GM18508 (cell line): Measurements from ENCODE around the gene FAHD2A.
"Not testable (repeated sequence)": the region's sequence is repeated elsewhere in the genome, so short reads cannot be mapped to it uniquely, and the experiment has no call there.

ENCODE experiments used
- ATAC-seq: cut with Tn5 transposase; IDR thresholded peaks from one replicate; pipeline ENCODE4 v1.9.1; 2021; ENCODE audit warnings: moderate number of reproducible peaks; ENCODE audit not compliant: insufficient read depth, unreplicated experiment

FAHD2A gene, protein sequence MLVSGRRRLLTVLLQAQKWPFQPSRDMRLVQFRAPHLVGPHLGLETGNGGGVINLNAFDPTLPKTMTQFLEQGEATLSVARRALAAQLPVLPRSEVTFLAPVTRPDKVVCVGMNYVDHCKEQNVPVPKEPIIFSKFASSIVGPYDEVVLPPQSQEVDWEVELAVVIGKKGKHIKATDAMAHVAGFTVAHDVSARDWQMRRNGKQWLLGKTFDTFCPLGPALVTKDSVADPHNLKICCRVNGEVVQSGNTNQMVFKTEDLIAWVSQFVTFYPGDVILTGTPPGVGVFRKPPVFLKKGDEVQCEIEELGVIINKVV

DNA sequence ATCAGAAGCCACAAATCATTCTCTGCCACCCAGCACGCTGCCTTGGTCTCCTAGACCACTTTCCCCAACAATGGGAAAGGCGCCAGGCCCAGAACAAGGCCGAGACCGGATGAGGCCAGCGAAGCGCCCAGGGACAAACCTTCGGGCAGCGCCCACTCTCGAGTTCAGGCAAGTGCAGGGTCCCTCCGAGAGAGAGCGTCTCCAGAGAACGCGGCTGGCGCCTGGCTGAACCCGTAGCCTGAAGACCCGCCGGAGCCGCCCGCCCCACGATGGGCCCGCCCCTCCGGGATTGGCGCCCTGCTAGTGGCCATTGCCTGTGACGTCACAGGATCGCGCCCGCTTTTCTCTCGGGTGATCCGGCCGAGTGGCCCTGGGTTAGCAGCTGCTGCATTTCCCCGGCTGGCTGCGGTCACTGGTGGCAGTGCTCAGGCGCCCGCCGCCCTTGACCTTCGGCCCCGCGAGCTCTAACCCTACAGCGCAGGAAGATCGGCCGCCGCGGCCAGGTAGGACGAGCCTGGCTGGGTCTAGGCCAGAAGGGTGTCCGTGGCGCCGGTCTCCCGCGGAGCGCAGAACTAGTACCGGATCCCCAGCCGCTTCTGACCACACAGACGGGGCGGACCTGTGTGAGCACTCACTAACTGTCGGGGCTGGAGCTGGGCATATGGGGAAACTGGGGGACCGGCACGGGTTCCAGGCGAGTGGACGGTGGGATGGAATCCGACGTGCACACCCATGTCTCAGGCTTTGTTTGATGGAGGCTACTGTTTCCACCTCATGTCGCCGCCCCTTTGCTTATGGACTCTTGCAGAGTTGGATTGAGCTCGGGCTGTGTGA is at the start of gene FAHD2A:
FAHD2A (plus strand) TSS at position 339 of the 834 bp plus-strand sequence. CDS start 2,851 bp downstream, outside the sequence.
- peak; percentile 69 for ATAC-seq

DNA sequence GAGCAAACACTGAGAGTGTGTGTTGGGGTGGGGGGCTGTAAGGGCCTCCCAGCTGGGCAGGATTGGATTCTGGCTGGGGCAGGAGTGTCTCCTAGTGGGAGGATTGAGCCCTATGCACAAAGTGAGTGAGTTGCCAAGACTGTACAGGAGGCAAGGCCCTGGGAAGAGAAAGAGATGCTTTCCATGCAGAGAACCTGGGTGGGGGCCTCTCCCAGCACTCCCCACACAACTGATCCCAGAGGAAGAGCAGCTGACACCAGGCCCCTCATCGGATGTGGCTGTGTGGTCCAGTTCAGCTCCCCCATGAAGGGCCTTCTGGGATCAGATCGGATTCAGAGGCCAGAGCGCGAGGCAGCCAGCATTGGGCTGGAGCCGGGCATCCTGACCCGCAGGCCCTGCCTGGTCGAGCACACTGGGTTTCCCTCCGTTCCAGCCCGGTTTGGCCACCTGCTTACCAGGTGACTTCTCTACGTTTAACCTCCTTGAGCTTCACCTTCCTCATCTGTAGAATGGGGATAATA is 49.4 kb upstream of the FAHD2A start:
- no peak for ATAC-seq

DNA sequence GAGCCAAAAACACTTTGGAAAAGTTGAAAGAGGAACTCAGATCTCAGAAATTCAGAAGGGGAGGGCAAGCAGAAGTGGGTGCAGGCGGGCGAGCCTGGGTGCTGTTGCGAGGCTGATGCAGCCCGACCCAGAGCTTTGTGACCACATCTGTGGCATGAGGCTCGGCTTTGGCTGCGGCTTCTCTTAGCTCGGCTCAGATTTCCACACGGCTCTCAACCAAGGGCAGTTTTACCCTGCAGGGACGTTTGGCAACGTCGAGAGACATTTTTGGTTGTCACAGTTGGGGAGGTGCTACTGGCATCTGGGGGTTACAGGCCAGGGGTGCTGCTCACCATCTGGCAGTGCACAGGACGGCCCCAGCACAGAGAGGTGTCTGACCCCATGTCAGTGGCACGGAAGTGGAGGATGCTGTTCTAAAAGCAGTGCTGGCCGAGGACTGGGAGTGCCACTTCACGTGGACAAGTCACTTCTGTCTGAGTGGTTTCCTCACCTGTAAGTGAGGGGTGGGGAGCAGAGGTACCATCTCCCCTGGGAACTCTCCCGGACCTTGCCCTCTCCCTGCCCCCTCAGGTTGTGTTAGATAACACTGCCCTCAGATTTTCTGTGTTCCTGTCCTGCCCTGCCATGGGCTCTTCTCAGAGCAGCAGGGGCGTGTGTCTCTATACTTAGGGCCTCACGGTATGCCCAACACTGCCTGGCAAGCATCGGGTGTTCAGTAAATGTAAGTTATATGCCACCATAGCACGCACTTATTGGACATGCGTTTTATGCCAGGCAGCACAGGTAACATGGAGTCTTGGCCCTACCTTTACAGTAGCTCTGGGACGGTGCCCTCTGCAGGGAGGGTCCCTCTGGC is 48.7 kb upstream of the FAHD2A start:
- ATAC-seq: no peak

DNA sequence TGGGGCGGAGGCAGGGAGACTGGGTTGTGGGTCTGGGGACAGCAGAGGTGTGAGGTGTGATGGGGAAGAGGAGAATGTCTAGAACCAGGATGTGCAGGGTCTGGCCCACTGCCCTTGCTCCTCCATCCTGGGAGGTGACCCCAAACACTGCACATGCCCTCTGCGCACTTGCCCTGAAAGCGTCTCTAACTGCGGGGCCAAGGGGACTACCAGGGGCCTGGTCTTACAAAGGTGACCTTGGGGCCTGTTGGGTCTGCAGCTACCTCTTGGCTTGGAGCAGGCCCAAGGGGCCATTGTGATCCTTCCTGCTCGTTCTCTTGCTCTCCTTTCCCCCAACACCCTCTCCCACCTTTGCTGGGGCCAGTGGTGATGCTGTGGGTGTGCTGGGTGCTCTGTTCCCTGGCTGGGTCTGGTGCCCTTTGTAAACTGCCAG is 48.0 kb upstream of the FAHD2A start:
- ATAC-seq: no peak

DNA sequence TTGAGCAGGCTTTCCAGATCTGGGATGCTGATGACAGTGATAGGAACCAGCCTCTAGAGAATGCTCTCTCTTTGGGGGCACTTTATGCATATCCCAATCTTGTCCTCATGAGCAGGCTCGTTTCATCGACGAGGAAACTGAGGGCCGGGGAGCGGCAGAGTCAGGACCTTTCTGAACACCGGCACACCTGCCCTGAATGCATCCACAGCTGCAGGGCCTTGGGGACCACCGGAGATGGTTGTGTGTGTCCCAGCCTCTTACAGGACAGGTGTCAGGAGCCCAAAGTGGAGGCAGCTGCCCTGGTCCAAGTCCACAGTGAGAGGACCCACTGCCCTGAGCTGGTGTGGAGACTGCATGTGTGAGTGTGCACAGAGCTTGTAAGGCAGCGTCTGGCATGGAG is 47.6 kb upstream of the FAHD2A start:
- ATAC-seq: no peak

DNA sequence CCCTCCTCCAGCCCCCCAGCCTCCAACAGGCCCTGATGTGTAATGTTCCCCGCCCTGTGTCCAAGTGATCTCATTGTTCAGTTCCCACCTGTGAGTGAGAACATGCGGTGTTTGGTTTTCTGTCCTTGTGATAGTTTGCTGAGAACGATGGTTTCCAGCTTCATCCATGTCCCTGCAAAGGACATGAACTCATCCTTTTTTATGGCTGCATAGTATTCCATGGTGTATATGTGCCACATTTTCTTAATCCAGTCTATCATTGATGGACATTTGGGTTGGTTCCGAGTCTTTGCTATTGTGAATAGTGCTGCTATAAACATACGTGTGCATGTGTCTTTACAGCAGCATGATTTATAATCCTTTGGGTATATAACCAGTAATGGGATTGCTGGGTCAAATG is 47.0 kb upstream of the FAHD2A start:
- not testable (repeated sequence) for ATAC-seq

DNA sequence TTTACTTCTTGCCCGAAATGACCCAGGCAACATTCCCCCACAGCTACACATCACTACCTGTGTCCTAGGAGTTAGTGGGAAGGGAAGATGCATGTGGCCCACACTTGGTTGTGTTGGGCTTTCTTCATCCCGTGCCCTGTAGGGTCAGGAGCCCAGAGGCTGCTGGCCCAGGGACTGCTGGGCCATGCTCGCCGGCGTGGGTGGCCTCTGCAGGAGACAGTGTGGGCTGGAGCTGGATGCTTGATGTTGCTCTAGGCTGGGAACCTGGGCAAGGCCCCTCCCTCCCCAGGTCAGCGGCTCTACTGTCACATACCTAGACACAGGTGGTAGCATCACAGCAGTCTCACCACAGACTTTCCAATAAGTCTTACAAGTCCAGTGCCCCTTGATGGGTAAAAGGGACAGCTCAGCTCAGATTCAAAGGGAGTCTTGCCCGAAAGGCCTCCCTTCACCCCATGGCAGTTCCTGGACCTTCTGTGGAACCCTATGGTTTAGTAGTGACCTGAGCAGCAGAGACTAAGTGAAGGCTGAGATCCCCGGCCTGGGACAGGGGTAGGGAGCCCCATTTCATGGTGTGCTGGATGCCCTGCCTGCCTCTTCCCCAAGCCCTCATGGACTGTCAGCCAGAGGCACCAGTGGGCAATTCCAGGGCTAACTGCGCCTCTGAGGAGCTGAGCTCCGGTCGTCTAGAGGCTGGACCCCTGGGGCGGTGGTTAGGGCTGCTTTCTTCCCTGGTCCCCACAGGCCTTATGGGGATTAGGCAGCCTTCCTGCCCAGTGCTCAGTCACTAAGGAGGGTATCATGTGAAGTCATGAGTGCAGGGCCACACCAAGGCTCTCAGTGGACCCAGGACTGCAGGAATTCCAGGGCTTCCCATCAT is 45.4 kb upstream of the FAHD2A start:
- ATAC-seq: no peak

DNA sequence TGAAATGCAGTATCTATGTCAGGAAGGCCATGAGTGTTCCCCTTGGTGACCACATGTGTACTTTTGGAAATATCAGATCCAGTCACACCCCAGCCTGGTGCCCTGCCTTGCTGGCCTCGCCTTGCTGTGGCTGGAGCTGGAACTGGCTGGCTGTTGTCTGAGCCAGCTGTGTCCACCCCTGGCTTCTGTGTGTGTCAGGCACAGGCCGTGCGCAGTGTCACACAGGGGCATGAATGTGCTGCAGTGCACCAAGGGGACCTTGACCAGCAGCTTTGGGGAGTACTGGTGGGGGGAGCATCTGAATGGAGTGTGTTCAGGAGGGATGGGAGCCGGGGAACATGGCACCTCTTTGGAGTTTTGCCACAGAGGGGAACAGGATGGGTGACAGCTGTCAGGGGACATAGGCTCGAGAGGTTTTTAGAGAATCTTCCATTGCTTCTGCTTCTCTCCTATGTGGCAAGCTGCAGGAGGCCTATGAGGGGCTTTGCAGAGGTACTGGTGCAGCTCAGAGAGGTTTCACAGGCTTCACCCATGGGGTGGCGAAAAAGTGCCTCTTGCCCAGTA is 44.7 kb upstream of the FAHD2A start:
- no peak for ATAC-seq

DNA sequence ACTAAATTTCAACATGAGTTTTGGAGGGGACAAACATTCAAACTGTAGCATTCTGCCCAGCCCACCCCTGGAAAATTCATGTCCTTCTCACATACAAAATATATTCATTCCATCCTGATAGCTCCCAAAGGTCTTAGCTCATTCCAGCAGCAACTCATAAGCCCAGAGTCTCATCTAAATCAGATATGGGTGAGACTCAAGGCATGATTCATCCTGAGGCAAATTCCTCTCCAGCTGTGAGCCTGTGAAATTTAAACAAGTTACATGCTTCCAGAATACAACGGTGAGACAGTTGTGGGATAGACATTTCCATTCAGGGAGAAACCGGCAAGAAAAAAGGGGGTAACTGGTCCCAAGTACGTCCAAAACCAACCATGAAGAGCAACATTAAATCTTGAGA is 43.5 kb upstream of the FAHD2A start:
- ATAC-seq: no peak

DNA sequence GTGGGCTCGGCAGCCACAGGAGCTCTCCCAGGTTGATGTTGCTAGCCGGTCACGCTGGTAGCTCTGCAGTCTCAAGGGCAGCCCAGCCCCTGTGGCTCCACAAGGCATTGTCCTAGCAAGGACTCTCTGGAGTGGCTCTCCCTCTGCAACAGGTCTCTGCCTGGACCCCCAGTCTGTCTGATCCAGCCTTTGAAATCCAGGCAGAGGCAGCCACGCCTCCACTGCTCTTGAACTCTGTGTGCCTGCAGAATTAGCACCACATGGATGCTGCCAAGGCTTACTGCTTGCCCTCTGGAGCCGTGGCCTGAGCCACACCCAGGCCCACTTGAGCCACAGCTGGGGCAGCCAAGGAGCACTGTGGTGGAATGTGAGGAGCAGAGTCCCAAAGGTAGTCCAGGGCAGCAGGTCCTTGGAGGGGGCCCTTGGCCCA is 43.0 kb upstream of the FAHD2A start:
- no peak for ATAC-seq

DNA sequence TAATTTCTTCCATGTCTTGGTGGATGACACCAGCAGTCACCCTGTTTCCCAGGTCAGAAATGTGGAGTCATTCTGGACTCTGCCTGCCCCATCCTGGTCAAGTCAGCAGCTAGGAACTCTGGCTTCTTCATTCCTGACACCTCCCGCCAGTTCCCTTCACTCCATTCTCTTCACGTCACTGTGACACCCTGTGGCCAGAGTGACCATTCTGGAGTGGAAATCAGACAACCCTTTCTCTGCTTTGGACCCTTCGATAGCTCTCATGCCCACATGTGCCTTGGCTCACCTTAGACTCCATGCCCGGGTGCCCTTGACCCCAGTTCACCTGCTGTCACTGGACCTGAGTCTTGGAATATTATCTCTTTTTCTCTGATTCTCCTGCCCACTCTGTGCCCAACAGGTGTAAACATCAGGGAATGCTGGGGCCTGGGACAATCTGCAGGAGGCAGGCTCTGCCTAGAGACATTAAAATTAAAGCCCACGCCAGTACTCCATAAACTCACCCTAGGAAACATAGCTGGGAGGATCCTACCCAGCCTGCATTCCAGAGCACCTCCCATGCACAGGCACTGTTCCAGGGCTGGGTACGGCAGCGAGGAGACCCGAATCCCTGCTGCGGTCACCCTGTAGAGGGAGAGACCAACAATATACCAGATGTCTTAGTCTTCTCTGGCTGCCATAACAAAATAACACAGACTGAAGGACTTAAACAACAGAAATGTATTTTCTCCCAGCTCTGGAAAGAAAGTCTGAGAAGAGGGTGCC is 41.1 kb upstream of the FAHD2A start:
- no peak for ATAC-seq

DNA sequence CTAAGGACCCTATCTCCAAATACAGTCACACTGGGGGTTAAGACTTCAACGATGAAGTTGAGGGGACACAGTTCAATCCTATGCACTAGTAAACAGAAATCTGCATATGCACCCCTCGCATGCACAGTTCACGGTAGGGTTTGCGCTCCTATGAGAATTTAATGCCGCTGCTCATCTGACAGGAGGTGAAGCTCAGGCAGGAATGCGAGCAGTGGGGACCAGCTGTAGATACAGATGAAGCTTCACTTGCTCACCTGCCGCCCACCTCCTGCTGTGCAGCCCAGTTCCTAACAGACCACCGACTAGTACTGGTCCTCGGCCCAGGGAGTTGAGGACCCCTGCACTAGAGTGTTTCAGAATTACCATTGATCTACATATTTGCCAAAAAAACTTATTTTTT is 40.0 kb upstream of the FAHD2A start:
- no peak for ATAC-seq

DNA sequence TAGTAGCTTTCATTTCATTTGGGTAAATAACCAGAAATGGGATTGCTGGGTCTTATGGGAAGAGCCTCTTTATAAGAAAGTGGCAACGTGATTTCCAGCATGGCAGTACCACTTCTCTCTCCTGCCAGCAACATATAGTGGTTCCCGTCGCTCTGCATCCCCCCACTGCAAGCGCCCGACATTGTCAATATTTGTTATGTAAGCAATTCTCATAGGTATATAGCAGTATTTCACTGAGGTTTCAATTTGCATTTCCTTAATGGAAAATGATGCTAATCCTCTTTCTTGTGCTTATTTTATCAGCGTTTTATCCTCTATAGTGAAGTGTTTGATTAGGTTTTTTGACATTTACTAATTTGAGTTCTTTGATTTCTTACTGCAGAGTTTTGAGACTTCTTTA is 36.0 kb upstream of the FAHD2A start:
- no peak for ATAC-seq

DNA sequence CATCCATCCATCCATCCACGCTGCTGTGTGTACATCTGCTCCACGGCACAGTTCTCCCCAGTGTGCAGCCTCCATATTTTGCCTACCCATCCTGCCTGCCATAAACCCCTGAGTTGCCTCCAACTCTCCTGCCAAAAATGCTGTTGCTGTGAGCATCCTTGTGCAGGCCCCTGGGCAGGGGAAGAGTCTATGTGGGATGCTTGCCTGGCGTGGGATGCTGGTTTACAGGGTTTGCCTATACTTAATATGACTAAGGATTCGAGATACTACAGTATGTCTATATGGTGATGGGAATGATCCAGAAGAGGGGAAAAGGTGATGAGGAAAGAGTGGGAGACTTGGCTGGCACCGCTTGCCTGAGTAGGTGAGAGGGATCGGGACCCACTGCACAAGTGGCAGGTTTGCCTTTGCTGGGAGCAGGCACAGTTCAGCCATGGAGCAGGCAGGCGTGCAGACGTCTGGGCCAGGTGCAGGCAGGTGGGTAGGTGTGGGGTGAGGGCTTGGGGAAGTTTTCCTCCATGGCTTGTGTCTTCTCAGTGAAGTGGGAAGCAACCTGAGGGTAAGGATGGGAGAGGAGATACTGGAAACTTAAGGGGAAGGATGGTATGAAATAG is 30.2 kb upstream of the FAHD2A start:
- no peak for ATAC-seq

DNA sequence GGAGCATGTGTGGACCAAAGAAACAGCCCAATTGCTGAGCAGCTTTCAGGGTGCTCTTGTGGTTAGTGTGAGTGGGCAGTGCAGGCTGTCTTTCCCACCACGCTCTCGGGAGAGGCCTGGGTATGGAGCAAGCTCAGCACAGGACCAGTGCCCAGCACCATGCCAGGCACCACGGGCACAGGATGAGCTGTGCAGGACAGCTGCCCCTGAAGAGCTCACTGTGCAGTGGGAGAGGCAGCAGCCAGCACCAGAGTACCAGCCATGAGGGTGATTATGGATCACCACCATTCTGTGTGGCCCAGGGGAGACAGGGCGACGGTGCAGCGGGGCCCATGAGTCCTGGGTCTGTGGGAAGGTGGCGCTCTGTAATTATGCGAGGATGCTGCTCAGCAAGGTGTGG is 29.7 kb upstream of the FAHD2A start:
- no peak for ATAC-seq

DNA sequence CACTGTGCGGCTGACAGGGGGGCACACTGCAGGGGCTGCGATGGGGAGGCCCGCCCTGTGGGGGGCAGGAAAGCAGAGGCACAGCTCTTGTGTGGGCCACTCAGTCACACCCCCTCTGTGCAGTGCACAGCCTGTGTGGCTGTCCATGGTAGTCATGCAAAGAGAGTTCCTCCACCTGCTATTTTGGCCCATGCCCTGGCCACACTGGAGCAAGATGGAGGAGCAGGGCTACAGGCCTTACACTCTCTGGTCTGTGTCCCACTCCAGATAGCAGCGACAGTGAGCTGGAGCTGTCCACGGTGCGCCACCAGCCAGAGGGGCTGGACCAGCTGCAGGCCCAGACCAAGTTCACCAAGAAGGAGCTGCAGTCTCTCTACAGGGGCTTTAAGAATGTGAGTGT is 28.5 kb upstream of the FAHD2A start:
- no peak for ATAC-seq

DNA sequence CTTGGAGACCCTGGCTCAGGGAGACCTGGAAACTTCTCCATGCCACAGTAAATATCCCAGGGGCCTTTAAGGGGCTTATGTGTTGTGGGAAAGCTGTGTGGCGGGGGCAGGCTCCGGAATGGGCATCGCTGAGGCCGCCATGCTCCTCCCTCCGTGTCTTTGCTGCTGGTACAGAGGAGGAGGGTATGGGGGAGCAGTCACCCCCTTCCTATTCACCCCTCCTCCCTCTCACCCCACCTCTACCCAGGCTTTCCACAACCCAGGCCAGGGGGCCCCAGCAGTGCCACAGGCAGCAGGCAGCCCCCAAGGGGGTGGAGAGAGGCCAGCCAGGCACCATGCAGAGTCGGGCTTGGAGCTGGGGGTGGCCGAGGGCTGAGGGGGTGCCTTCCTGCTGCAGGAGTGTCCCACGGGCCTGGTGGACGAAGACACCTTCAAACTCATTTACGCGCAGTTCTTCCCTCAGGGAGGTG is 28.0 kb upstream of the FAHD2A start:
- no peak for ATAC-seq

DNA sequence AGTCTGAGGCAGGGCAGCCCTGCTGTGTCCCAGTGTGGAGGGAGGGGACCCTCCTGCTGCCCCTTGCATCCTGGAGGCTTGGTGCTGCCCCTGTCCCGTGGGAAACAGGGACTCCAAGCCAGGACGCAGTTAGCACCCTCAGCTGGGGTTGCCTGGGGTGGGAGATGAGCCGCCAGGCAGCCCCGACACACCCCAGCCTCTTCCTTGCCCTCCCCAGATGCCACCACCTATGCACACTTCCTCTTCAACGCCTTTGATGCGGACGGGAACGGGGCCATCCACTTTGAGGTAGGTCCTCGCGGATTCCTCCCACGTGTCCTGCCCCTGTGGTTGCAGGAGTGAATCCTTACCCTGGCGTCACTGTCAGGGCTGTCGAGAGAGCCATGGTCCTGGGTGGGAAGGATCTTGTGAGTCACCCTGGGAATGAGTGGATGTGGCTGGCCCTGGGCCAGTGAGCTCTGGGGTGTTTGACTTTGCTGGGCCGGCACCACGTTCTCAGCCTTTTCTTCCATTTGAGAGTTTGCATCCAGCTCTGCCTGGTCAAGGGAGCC is 27.5 kb upstream of the FAHD2A start:
- no peak for ATAC-seq
